SU-DHL-6 (cell line): ENCODE data around the gene TTC27.

Source experiments
- H2AFZ ChIP-seq: fragments of 200-600 bp; sonication (generic); 2 replicates; pipeline ENCODE4 v1.6.1; 2014; ENCODE audit warnings: low read depth, mild to moderate bottlenecking, moderate library complexity, mixed read lengths, antibody characterized with exemption, low read length; ENCODE audit not compliant: severe bottlenecking
- H3F3A ChIP-seq: fragments of 200-600 bp; shearing (Covaris generic); 2 replicates; pipeline ENCODE4 v1.6.0; 2016; ENCODE audit warnings: antibody characterized with exemption, mild to moderate bottlenecking; ENCODE audit not compliant: insufficient read depth
- H3K27ac ChIP-seq: fragments of 200-600 bp; sonication (generic); 2 replicates; pipeline ENCODE4 v1.5.1; 2016; ENCODE audit warnings: low read depth, mild to moderate bottlenecking, low read length, moderate library complexity, mixed read lengths
- H3K27me3 ChIP-seq: fragments of 200-600 bp; sonication (generic), shearing (Covaris generic); 2 replicates; pipeline ENCODE4 v1.6.0; 2014; ENCODE audit warnings: mild to moderate bottlenecking, low read length
- H3K36me3 ChIP-seq: fragments of 200-600 bp; sonication (generic); 2 replicates; pipeline ENCODE4 v1.6.1; 2014; ENCODE audit warnings: mild to moderate bottlenecking, low read length, mixed read lengths
- H3K4me2 ChIP-seq: fragments of 300-600, 200-600 bp; shearing (Covaris generic), sonication (generic); 2 replicates; pipeline ENCODE4 v1.6.0; 2014; ENCODE audit warnings: low read length, low read depth, mild to moderate bottlenecking; ENCODE audit not compliant: poor library complexity, severe bottlenecking
- H3K4me3 ChIP-seq: fragments of 200-600 bp; sonication (generic); 2 replicates; pipeline ENCODE4 v1.5.1; 2014; ENCODE audit warnings: antibody characterized with exemption, low read length, mild to moderate bottlenecking, mixed read lengths; ENCODE audit not compliant: insufficient read depth, poor library complexity, severe bottlenecking
- H3K79me2 ChIP-seq: fragments of 200-600 bp; sonication (generic); 2 replicates; pipeline ENCODE4 v1.6.1; 2014; ENCODE audit warnings: mild to moderate bottlenecking, low read length, moderate library complexity; ENCODE audit not compliant: insufficient read depth
- H3K9ac ChIP-seq: fragments of 200-600 bp; sonication (generic); 2 replicates; pipeline ENCODE4 v1.7.0; 2014; ENCODE audit warnings: mild to moderate bottlenecking, low read length
- H3K9me2 ChIP-seq: fragments of 200-600 bp; sonication (generic); replicated peaks from 2 replicates; pipeline ENCODE4 v1.6.1; 2014; ENCODE audit warnings: low read length; ENCODE audit not compliant: insufficient read depth
- H3K9me3 ChIP-seq: fragments of 200-600 bp; sonication (generic); 2 replicates; pipeline ENCODE4 v1.6.1; 2014; ENCODE audit warnings: low read length, mixed read lengths; ENCODE audit not compliant: insufficient read depth
- H4K20me1 ChIP-seq: fragments of 200-600 bp; sonication (generic); 2 replicates; pipeline ENCODE4 v1.6.1; 2014; ENCODE audit warnings: low read depth, mild to moderate bottlenecking, antibody characterized with exemption, low read length, moderate library complexity, mixed read lengths
- EZH2phosphoT487 ChIP-seq: fragments of 200-600 bp; sonication (generic), shearing (Covaris generic); conservative IDR thresholded peaks from 2 replicates; pipeline ENCODE4 v1.6.1; 2018; ENCODE audit warnings: mild to moderate bottlenecking, antibody characterized with exemption, low read length, moderate library complexity, mixed read lengths
- TF ChIP-seq, protein P1 (sequence below): fragments of 200-600 bp; sonication (generic); IDR thresholded peaks from one replicate; pipeline ENCODE4 v1.5.1; 2017; ENCODE audit warnings: antibody characterized with exemption, mild to moderate bottlenecking, low read length, moderate library complexity; ENCODE audit not compliant: insufficient read depth, poor library complexity, severe bottlenecking

TTC27 gene

DNA sequence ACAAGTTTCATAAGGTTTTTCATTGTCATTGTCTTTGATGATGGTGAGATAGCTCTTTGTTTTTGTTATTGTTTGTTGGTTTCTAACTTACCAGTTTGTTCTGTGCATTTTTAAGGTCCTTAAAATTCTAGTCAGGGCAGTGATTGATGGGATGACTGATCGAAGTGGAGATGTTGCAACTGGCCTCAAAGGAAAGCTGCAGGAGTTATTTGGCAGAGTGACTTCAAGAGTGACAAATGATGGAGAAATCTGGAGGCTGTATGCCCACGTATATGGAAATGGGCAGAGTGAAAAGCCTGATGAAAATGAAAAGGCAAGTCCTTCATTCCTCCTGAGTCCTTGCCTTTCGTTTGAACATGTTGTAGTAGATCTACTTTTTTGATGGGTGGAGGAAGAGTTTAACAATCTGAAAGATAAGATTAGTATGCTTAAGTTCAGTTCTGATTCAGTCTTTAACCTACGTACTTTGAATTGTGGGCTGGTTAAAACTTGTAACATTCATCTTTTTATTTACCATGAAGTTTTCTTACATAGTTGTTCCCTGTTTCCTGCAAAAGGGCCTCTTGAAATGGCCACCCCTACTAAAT lies 183.2 kb downstream of the TTC27 start:
- no peaks in the 10 kb centered on the region for H3K79me2 ChIP-seq
- no peaks in the 10 kb centered on the region for H4K20me1 ChIP-seq
- no peaks in the 10 kb centered on the region for H3K27me3 ChIP-seq
- no peak overlapping the region for H3K4me3 ChIP-seq
- H3K36me3 ChIP-seq, result no peaks in the 10 kb centered on the region; the same call in 1 of the 2 replicates
- no peaks in the 10 kb centered on the region for H3F3A ChIP-seq
- no peaks in the 10 kb centered on the region for H3K9me2 ChIP-seq
- H3K9ac ChIP-seq, result no peak overlapping the region
- H2AFZ ChIP-seq, result no peak overlapping the region
- no peak overlapping the region for H3K27ac ChIP-seq
- no peaks in the 10 kb centered on the region for H3K9me3 ChIP-seq
- H3K4me2 ChIP-seq, result no peak overlapping the region
- TF ChIP-seq EZH2phosphoT487, result no peak
- TF ChIP-seq, protein P1, sequence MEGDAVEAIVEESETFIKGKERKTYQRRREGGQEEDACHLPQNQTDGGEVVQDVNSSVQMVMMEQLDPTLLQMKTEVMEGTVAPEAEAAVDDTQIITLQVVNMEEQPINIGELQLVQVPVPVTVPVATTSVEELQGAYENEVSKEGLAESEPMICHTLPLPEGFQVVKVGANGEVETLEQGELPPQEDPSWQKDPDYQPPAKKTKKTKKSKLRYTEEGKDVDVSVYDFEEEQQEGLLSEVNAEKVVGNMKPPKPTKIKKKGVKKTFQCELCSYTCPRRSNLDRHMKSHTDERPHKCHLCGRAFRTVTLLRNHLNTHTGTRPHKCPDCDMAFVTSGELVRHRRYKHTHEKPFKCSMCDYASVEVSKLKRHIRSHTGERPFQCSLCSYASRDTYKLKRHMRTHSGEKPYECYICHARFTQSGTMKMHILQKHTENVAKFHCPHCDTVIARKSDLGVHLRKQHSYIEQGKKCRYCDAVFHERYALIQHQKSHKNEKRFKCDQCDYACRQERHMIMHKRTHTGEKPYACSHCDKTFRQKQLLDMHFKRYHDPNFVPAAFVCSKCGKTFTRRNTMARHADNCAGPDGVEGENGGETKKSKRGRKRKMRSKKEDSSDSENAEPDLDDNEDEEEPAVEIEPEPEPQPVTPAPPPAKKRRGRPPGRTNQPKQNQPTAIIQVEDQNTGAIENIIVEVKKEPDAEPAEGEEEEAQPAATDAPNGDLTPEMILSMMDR, result no peak

DNA sequence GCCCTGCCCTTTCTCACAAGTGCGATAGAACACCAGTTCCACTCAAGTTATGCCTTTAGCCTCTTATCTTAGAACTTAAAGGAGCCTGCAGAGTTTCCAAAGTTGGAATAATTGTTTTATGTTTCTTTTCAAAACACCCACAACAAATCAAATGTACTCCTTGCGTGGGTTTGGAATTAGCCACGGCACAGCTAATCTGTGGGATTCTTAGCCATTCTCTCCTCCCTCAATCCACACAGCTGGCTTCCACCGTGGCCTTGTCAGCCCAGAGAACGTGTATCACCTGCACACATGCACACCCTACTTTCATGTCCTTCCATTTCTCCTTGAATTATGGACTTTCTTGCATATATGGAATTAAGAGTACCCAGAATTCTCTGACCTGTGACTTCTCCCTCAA lies 183.8 kb downstream of the TTC27 start:
- TF ChIP-seq, protein P1, result no peak
- TF ChIP-seq EZH2phosphoT487, result no peak
- no peak overlapping the region for H3K9ac ChIP-seq
- H3K9me2 ChIP-seq, result no peaks in the 10 kb centered on the region
- no peaks in the 10 kb centered on the region for H3K9me3 ChIP-seq
- H3K36me3 ChIP-seq, result no peaks in the 10 kb centered on the region; the same call in 1 of the 2 replicates
- no peak overlapping the region for H2AFZ ChIP-seq
- H3K27ac ChIP-seq, result no peak overlapping the region
- no peak overlapping the region for H3K4me2 ChIP-seq
- no peaks in the 10 kb centered on the region for H3K79me2 ChIP-seq
- H3K27me3 ChIP-seq, result no peaks in the 10 kb centered on the region
- no peaks in the 10 kb centered on the region for H3F3A ChIP-seq
- no peak overlapping the region for H3K4me3 ChIP-seq
- H4K20me1 ChIP-seq, result no peaks in the 10 kb centered on the region

DNA sequence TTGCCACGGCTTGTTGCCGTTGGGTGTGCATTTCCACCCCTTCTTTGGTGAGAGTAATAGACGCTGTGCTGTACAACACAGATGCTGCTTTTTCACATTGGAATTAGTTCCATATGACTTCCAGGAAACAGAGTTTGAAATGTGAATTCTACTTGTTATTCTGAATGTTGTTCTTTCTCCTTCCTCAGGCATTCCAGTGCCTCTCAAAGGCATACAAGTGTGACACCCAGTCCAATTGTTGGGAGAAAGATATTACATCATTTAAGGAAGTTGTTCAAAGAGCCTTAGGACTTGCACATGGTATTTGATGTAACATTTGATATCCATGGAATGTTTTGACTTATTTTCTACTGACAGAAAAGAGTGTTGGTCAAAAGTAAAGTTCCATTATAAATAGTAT lies 184.5 kb downstream of the TTC27 start:
- H3K9me3 ChIP-seq, result no peaks in the 10 kb centered on the region
- no peak overlapping the region for H3K27ac ChIP-seq
- TF ChIP-seq, protein P1, result no peak
- TF ChIP-seq EZH2phosphoT487, result no peak
- no peaks in the 10 kb centered on the region for H3K79me2 ChIP-seq
- H4K20me1 ChIP-seq, result no peaks in the 10 kb centered on the region
- no peaks in the 10 kb centered on the region for H3K27me3 ChIP-seq
- H2AFZ ChIP-seq, result no peak overlapping the region
- H3F3A ChIP-seq, result no peaks in the 10 kb centered on the region
- no peak overlapping the region for H3K9ac ChIP-seq
- no peaks in the 10 kb centered on the region; the same call in 1 of the 2 replicates for H3K36me3 ChIP-seq
- no peak overlapping the region for H3K4me2 ChIP-seq
- no peaks in the 10 kb centered on the region for H3K9me2 ChIP-seq
- no peak overlapping the region for H3K4me3 ChIP-seq
